Right lobe of liver (tissue), 6 donors: Measurements from ENCODE around the gene AP2M1. TPM values are rescaled to one million over a fixed set of nuclear protein-coding genes. Genes with fewer than 3 reads are reported as not detected.
A peak's percentile ranks its signal among the peaks of the same experiment; 100 is the strongest.

Source experiments
- ATAC-seq, 4 donors: fragments of 200-7000 bp; cut with Tn5 transposase; one replicate each; pipeline ENCODE4 v1.9.1; 2020; ENCODE audit warnings: mild to moderate bottlenecking in 4 of 4, moderate library complexity in 4 of 4
- DNase-seq, 3 donors: peaks; one replicate each; pipeline ENCODE4 v3.0.0-alpha.2; 2020
- H3K27ac ChIP-seq, 3 donors: fragments of 200-600 bp; one replicate each; pipeline ENCODE4 v1.8.0; 2022
- H3K27me3 ChIP-seq, 2 donors: fragments of 200-600 bp; one replicate each; pipeline ENCODE4 v1.8.0; 2022
- H3K36me3 ChIP-seq, 4 donors: fragments of 200-600 bp; sonication (generic) in 1 of 4; one replicate each; pipeline versions ENCODE4 v1.5.1 to v1.8.0; 2017 to 2022; ENCODE audit warnings: control low read depth in 1 of 4
- H3K4me1 ChIP-seq, 4 donors: fragments of 200-600 bp; sonication (generic) in 1 of 4; one replicate each; pipeline versions ENCODE4 v1.5.1 to v1.8.0; 2017 to 2022; ENCODE audit warnings: control low read depth in 1 of 4
- H3K4me3 ChIP-seq, 3 donors: fragments of 200-600 bp; one replicate each; pipeline ENCODE4 v1.8.0; 2022
- H3K9me3 ChIP-seq, 4 donors: fragments of 200-600 bp; sonication (generic) in 1 of 4; one replicate each; pipeline versions ENCODE4 v1.5.1 to v1.8.0; 2017 to 2022; ENCODE audit warnings: control low read depth in 1 of 4
- CTCF ChIP-seq, 4 donors: fragments of 200-600 bp in 3 of 4; fragments of 450-650 bp in 1 of 4; IDR thresholded peaks; one replicate each; pipeline versions ENCODE4 v1.5.1 to v1.8.0; 2016 to 2022; ENCODE audit warnings: antibody characterized with exemption in 4 of 4, mild to moderate bottlenecking in 2 of 4
- POLR2A ChIP-seq: fragments of 450-650 bp; IDR thresholded peaks from one replicate; pipeline ENCODE4 v1.6.1; 2017; ENCODE audit warnings: antibody characterized with exemption, mild to moderate bottlenecking
- WGBS: methylation state at CpG from one replicate; pipeline ENCODE4 v1.1.6; 2018; ENCODE audit warnings: low coverage, low lambda C conversion rate; ENCODE audit not compliant: insufficient coverage; ENCODE audit errors: missing lambda C conversion rate; 5-methylcytosine and 5-hydroxymethylcytosine counted together
- intact Hi-C, 2 donors: fragments of 100-400 bp; cut with DNase I; formaldehyde crosslinking; loops; one replicate each; pipeline versions ENCODE4 v1.11.2 to v1.14.1; 2022
- total RNA-seq, 6 experiments: library from RNA; depleted of rRNA in 2 of 6; stranded (reverse); fragments of >200 nt in 2 of 6; fragmentation: NEBNext Ultra II Directional in 3 of 6; extraction: Animal tissue kit (Norgen Biotek cat#: 25700) in 3 of 6; gene quantifications; one replicate each; pipeline versions ENCODE4 v1.1.0 to v1.2.4, GENCODE V29; 2016 to 2023
- donor health status: DM: no; HTN: yes; CAD: no.
- donor health status: DM: no; HTN: no; CAD: no.
- donor health status: DM: no; HTN: no; CAD: no.
- donor health status: DM: no; HTN: yes; CAD: no.
- donor health status: DM: no; HTN: yes; CAD: no.

The AP2M1 gene
- total RNA-seq, 6 experiments from 2014 or later = 87.4 to 119 (median 105) TPM

DNA sequence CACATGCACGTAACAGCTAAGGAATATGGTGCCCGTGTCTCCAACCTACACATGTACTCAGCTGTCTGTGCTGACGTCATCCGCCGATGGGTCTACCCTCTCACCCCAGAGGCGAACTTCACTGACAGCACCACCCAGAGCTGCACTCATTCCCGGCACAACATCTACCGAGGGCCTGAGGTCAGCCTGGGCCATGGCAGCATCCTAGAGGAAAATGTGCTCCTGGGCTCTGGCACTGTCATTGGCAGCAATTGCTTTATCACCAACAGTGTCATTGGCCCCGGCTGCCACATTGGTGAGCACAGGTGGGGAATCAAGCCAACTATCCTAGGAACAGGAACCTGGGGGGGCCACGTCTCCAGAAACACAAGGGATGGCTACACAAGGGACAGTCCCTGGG is 34.2 kb upstream of the AP2M1 start:
- H3K36me3 ChIP-seq = peaks cover 8 to 58% (median 25%) of the 10 kb centered on the region in 4 donors
- no peak overlapping the region for H3K4me3 ChIP-seq
- no peaks in the 10 kb centered on the region for H3K27me3 ChIP-seq
- H3K27ac ChIP-seq = no peak overlapping the region
- H3K4me1 ChIP-seq = peaks cover 0 to 22% (median 3%) of the 10 kb centered on the region in 4 donors
- 97% methylated on average over 8 of the region's 10 CpGs for WGBS
- ATAC-seq (no peak), DNase-seq (no peak)
- TF ChIP-seq CTCF (IDR thresholded peaks at IDR 0.05) (no peak), POLR2A (no peak)
- intact Hi-C loops = loop anchor here (10.0 kb wide), 1 partner anchor 104 kb away; the partner anchor contains the start of genes ALG3 (in 2 of the 2) and EEF1AKMT4 (in 2 of the 2)
- H3K9me3 ChIP-seq = no peaks in the 10 kb centered on the region

- ATAC-seq = no peak
- intact Hi-C loops = loop anchor here (10.0 kb wide), 1 partner anchor 103 kb away; the partner anchor contains the start of genes ALG3 (in 2 of the 2) and EEF1AKMT4 (in 2 of the 2)
- Histone ChIP-seq H3K4me1 (peaks cover 0 to 12% (median 0%) of the 10 kb centered on the region in 4 donors), H3K36me3 (peaks cover 8 to 66% (median 27%) of the 10 kb centered on the region in 4 donors), H3K4me3 (no peak overlapping the region), H3K27ac (no peak overlapping the region), H3K9me3 (no peaks in the 10 kb centered on the region), H3K27me3 (no peaks in the 10 kb centered on the region)
- no peak for DNase-seq
- no peak for TF ChIP-seq CTCF (IDR thresholded peaks at IDR 0.05)
- no peak for TF ChIP-seq POLR2A
- WGBS = 95% methylated on average over 7 of the region's 7 CpGs
Measured at GRCh38 chr3:184142199-184142598, 32.5 kb upstream of the AP2M1 start.

GRCh38 chr3:184143327-184143726 is 31.3 kb upstream of the AP2M1 start:
- WGBS = 86% methylated on average over 2 of the region's 3 CpGs
- DNase-seq = no peak
- no peak for ATAC-seq
- H3K27me3 ChIP-seq = no peaks in the 10 kb centered on the region
- H3K4me1 ChIP-seq = peaks cover 0 to 12% (median 0%) of the 10 kb centered on the region in 4 donors
- intact Hi-C loops = loop anchor here (10.0 kb wide), 1 partner anchor 101 kb away; the partner anchor contains the start of genes ALG3 (in 2 of the 2) and EEF1AKMT4 (in 2 of the 2)
- peaks cover 8 to 61% (median 25%) of the 10 kb centered on the region in 4 donors for H3K36me3 ChIP-seq
- H3K27ac ChIP-seq = no peak overlapping the region
- H3K4me3 ChIP-seq = no peak overlapping the region
- no peaks in the 10 kb centered on the region for H3K9me3 ChIP-seq
- no peak for TF ChIP-seq POLR2A
- TF ChIP-seq CTCF (IDR thresholded peaks at IDR 0.05) = no peak

GRCh38 chr3:184144505-184144904 is 30.1 kb upstream of the AP2M1 start:
- Histone ChIP-seq H3K4me3 (no peak overlapping the region), H3K27me3 (no peaks in the 10 kb centered on the region), H3K9me3 (no peaks in the 10 kb centered on the region), H3K27ac (no peak overlapping the region), H3K4me1 (peaks cover 0 to 12% (median 0%) of the 10 kb centered on the region in 4 donors), H3K36me3 (peaks cover 8 to 61% (median 25%) of the 10 kb centered on the region in 4 donors)
- ATAC-seq (peak; percentile 66 to 97 (median 81)), DNase-seq (peak; percentile 56 to 81 (median 77))
- no CpG with 5 or more reads among the region's 5 CpGs for WGBS
- intact Hi-C loops = loop anchor here (10.0 kb wide), 1 partner anchor 100 kb away; the partner anchor contains the start of genes ALG3 (in 2 of the 2) and EEF1AKMT4 (in 2 of the 2)
- TF ChIP-seq CTCF (IDR thresholded peaks at IDR 0.05) = no peak
- no peak for TF ChIP-seq POLR2A
